ENCODE results near the gene ZNF324.

Gene ZNF324

DNA sequence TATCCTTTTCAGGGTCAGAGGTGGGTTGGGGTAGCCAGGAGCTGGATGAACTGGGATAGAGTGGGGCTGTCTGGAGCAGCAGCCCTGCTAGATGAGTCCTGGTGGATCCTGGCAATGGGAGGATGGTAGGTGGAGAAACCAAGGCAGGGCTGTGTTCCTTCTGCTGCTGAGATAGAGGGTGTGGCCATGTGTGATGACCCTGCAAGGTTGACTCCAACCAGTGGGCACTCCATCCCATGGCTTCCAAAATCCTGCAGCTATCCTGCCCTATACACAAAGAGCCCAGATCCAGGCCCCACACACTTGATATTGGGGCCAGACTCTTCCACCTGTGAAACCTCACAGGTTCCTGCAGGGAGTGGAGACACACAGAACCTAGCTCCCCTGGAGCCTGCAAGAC lies 6.9 kb downstream of the ZNF324 start:
- no peak for DNase-seq

GRCh38 chr19:58474291-58474996 lies 7.6 kb downstream of the ZNF324 start:
- DNase-seq: peak; percentile 27

- DNase-seq: no peak
These were observed 8.3 kb downstream of the ZNF324 start for GRCh38 chr19:58474997-58475713.

DNA sequence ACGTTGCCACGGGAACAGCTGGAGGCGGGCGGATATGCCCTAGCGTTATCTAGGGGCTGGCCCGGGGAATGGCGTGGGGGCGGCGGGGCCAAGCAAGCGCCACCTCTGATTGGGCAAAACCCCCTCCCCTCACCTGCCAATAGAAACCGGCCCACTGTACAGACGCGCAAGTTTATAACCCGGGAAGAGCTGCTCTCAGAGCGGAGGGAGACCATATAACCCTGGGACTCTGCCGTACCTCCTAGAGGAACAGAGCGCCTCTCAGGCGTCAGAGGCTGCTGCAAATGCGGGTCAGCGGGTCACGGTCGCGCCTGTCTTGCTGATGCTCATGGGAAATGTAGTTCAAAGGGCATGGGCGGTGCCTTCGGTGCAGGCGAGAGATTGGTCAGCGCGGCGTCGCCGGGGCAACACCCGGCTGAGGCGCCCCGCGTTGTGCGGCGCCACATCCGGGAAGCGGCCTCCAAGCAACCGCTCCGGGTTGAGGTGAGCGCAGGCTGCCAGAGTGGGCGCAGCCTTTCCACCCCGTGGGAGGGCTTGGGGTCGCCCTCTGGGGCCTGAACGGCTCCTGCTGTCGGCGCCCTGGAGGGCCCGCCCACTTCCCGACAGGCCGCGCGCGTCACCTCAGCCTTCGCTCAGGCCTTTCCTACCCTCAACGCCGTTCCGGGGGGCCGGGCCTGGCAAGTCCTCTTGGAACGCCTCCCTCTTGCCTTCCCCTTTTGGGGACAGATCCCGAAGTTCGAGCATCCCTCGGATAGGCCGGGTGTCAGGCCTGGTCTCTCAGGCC lies 9.0 kb downstream of the ZNF324 start, which contains the start of gene ZNF446:
TSS of gene ZNF446 (plus strand) at position 639 of the 784 bp plus-strand sequence. CDS start 867 bp downstream, outside the sequence.
- DNase-seq: peak; percentile 99

DNA sequence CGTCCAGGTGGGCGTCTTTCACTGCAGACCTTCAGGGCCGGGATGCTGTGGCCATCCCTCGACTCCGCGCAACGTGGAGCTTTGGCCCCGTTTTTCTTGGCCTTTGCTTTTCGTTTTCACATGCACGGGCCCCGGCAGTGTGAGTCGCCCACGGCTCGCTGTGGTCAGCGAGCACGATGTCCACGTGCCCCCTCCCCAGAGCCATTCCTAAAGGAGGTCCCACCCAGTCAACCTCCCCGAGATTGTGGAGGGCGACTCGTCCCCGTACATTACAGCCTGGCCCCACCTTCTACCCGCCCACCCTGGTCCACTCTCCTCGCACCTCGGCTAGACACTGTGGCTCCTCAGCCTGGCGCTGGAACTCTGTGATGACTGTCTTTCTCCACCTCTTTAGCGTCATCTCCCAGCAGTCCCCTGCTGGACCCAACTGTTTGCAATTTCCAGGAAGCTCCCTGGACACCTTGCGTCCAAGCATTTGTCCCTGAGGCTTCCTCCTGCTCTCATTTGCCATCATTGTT lies 9.7 kb downstream of the ZNF324 start:
- peak; percentile 58 for DNase-seq

- DNase-seq: no peak
These were observed 10.2 kb downstream of the ZNF324 start for GRCh38 chr19:58477130-58477529.

DNA sequence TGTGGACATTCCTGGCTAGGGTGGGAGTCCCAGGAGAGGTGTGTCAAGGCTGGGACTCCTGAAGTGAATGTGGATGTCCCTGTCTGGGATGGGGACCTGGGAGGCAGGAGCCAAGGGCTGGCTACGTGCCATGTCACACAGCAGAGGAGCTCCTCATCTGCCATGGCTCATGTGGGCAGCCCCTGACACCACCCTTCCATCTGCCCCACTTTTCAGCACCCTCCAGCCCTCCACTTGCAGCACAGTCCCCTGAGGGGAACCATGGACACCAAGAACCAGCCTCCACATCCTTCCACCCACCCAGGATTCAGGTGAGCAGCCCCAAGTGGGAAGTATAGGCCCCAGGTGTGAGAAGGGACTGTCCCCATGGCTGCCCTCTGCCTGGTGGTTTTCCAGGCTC lies 11.0 kb downstream of the ZNF324 start:
- no peak for DNase-seq

DNA sequence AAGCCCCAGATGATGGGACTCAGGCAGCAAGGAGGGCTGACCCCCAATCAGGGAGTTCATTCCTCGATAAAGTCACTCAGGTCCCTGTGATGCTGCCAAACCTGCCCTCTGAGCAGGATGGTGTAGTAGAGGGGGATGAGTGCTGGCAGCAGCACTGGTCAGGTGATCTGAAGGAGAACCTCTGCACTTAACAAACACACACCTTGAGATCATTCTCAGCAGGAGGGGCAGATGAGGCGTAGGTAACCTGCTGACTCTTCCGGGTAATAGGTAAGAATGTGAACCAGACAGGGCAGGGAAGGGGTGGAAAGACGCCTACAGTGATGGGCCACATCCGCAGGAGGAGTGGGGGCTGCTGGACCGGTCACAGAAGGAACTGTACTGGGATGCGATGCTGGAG lies 12.4 kb downstream of the ZNF324 start:
- DNase-seq: no peak

GRCh38 chr19:58479736-58480480 lies 13.0 kb downstream of the ZNF324 start:
- DNase-seq: no peak

DNA sequence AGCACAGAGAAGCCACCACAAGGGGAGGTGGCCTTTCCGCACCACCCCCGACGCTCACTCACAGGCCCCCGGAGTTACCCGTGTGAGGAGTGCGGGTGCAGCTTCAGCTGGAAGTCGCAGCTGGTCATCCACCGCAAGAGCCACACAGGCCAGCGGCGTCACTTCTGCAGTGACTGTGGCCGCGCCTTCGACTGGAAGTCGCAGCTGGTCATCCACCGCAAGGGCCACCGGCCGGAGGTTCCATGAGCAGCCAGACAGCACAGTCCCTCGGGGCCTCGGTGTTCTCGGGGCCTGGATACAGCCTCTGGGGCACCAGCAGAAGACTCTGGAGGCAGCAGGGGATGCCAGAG lies 13.6 kb downstream of the ZNF324 start:
- no peak for DNase-seq

DNA sequence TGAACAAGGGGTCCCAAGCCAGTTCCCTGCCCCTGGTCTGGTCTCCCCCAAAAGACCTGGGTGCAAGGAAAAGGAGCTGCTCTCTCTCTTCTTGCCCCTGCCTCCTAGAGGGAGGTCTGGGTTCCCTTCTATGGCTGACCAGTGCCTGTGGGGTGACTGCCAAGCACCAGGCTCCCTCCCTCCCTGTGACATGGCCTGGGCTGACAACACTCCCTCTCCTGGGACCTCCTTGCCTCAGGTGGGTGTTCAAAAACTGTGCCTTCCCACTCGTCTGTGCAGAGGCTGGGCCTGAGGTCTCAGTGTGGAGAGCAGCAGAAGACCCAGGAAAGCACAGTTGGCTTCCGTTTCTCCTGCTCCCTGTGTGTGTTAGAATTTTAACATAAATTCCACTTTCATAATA lies 14.0 kb downstream of the ZNF324 start:
- no peak for DNase-seq

- DNase-seq: no peak
These were observed 15.5 kb downstream of the ZNF324 start for GRCh38 chr19:58482372-58482771.

DNA sequence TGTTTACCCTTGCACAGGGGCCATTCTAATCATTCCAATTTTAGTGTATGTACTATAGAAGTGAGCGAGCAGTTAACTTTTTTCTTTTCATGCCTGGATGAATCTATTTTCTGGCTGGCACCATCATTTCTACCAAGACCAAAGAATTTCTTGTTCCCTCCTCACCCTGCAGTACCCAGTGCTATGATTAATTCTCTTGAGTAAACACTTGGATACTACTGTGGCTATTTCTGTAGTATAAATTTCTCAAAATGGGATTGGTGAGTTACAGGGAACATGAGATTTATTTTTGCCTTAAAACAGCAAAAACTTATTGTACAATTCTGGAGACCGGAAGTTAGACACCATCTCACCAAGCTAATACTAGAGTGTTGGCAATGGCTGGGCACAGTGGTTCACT lies 16.9 kb downstream of the ZNF324 start:
- DNase-seq: no peak

GRCh38 chr19:58484349-58484748 lies 17.5 kb downstream of the ZNF324 start:
- DNase-seq: peak; percentile 30

GRCh38 chr19:58491393-58491792 lies 24.5 kb downstream of the ZNF324 start:
- DNase-seq: no peak

- no peak for DNase-seq
These were observed 25.4 kb downstream of the ZNF324 start for GRCh38 chr19:58492265-58492664.

DNA sequence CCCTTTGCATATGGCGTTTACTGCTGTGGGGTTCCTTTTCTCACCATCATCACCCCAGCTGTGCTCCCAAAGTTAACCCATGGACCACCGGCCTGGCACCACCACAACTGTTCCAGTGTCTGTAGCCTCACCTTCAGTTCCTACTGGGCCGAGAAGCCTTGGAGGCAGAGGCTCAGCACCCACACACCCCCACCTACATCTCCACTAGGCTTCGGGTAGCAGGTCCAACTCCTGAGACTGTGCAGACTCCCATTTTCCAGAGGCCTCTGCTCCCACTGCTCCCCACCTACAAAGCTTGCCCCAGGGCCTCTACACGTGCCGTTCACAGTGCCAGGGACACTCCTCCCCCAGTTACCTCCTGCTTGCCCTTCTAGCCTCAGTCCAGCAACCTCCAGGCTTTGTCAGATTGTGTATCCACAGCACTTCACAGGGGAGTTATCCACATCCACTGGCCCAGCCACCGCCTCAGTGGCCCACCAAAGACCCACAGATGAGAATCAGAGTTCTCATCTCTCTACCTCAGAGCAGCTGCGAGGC lies 30.8 kb downstream of the ZNF324 start:
- no peak for DNase-seq

DNA sequence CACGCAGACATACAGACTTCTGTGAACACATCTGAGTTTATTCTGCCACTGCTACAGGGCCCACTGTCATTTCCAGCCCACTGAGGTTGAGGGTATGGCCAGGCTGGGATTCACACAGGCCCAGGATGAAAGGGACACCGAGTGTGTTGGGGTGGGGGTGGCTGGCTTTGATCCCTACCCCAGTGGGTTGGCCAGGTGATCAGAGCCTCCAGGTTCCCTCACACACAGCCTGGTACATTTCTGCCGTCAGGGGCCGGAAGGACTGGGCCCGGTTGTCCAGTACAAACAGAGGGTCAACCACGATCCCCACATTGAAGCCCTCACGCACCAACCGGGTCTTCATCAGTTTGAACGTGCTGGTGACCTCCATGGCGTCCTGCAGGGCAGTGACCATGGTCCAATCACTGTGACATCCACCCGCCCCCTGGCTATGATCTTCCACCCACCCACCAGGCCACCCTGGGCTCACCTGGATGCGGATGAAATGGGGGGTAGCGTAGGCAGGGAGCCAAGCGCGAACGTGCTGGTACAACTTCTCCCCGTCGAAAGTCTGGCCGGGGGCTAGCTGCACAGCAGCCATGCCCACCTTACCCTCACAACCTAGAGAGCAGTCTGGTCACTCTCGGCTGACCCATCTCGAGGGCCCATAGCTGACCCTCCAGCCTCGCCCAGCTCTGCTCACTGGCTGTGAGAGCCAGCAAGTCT lies 31.6 kb downstream of the ZNF324 start:
- DNase-seq: peak; percentile 48

GRCh38 chr19:58499021-58499927 lies 32.4 kb downstream of the ZNF324 start:
- DNase-seq: peak; percentile 100

- DNase-seq: no peak
These were observed 33.4 kb downstream of the ZNF324 start for GRCh38 chr19:58500242-58500641.
